ENCODE results near the gene NBR1.
"Not testable (repeated sequence)": the region's sequence is repeated elsewhere in the genome, so short reads cannot be mapped to it uniquely, and the experiment has no call there.

Gene NBR1

GRCh38 chr17:43159957-43160356 lies 11.1 kb upstream of the NBR1 start:
- DNase-seq = not testable (repeated sequence)

GRCh38 chr17:43165971-43166370 lies 5.0 kb upstream of the NBR1 start:
- not testable (repeated sequence) for DNase-seq

- DNase-seq = peak; percentile 58
Observed at GRCh38 chr17:43169561-43170139, 1.4 kb upstream of the NBR1 start.

- peak; percentile 94 for DNase-seq
Observed at GRCh38 chr17:43170140-43170765, 761 bp upstream of the NBR1 start.

GRCh38 chr17:43171586-43172487 lies 823 bp downstream of the NBR1 start:
- DNase-seq = peak; percentile 63

- DNase-seq = no peak
Observed at GRCh38 chr17:43175213-43176118, 4.5 kb downstream of the NBR1 start.

GRCh38 chr17:43176119-43176570 lies 5.1 kb downstream of the NBR1 start:
- no peak for DNase-seq

- no peak for DNase-seq
Observed at GRCh38 chr17:43183921-43184320, 12.9 kb downstream of the NBR1 start.

GRCh38 chr17:43186656-43187055 lies 15.6 kb downstream of the NBR1 start:
- DNase-seq = not testable (repeated sequence)

GRCh38 chr17:43193251-43193650 lies 22.2 kb downstream of the NBR1 start:
- DNase-seq = no peak

- DNase-seq = no peak
Observed at GRCh38 chr17:43199633-43200032, 28.6 kb downstream of the NBR1 start.

- no peak for DNase-seq
Observed at GRCh38 chr17:43200127-43200526, 29.1 kb downstream of the NBR1 start.

- DNase-seq = not testable (repeated sequence)
Observed at GRCh38 chr17:43203013-43203412, 32.0 kb downstream of the NBR1 start.

GRCh38 chr17:43210576-43210975 lies 39.6 kb downstream of the NBR1 start:
- no peak for DNase-seq

GRCh38 chr17:43211123-43211479 lies 40.1 kb downstream of the NBR1 start:
- DNase-seq = no peak

GRCh38 chr17:43211480-43212402 lies 40.7 kb downstream of the NBR1 start, which contains the start of gene TMEM106A:
Gene TMEM106A (plus strand): TSS chr17:43211875. CDS start chr17:43213042, 1,167 bp downstream.
- peak; percentile 93 for DNase-seq

GRCh38 chr17:43212641-43213490 lies 41.9 kb downstream of the NBR1 start:
- no peak for DNase-seq

GRCh38 chr17:43213545-43213944 lies 42.5 kb downstream of the NBR1 start:
- no peak for DNase-seq

- no peak for DNase-seq
Observed at GRCh38 chr17:43215341-43215740, 44.3 kb downstream of the NBR1 start.

- DNase-seq = no peak
Observed at GRCh38 chr17:43216369-43216761, 45.4 kb downstream of the NBR1 start.
